Activated effector memory CD4-positive, alpha-beta T cell treated with anti-CD3 and anti-CD28 coated beads, Interleukin-2, amount 50 U/mL, for 16 hours (primary cell): ENCODE data around the gene HTR3B.
"Not testable (repeated sequence)": the region's sequence is repeated elsewhere in the genome, so short reads cannot be mapped to it uniquely, and the experiment has no call there.

ENCODE experiments used
- DNase-seq: peaks from one replicate; pipeline ENCODE4 v3.0.0-alpha.2; 2020

HTR3B gene

DNA sequence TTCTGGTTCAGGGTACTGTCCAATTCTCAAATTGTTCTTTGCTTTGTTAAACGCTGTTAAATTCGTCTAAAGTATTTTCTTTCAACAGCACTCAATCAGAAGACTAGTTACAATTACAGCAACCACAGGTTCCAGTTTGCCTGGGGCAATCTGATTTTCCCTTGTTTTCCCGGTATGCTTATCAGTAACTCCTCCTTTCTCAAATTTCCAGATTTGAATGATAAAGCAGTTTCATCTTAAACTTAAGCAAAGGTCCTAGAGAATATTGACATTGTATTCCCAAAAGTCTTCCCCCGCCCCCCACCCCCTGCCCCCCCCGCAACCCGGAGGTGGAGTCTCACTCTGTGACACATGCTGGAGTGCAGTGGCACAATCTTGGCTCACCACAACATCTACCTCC lies 18.7 kb upstream of the HTR3B start:
- DNase-seq, result no peak

DNA sequence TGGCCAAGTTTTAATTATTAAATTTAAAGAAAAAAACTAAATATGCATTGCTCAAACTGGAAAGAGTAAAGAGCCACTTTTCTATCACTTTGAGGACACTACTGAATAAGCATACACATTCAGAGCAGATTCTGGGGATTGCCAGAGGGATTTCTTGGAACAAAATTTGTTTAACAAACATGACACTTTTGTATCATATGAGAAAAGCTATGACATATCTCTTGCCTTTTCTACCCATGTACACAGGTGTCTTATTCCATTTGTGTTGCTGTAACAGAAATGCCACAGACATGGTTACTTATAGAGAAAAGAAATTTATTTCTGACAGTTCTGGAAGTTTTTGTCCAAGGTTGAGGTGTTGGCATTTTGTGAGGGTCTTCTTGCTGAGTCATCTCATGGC lies 15.7 kb upstream of the HTR3B start:
- DNase-seq, result no peak

DNA sequence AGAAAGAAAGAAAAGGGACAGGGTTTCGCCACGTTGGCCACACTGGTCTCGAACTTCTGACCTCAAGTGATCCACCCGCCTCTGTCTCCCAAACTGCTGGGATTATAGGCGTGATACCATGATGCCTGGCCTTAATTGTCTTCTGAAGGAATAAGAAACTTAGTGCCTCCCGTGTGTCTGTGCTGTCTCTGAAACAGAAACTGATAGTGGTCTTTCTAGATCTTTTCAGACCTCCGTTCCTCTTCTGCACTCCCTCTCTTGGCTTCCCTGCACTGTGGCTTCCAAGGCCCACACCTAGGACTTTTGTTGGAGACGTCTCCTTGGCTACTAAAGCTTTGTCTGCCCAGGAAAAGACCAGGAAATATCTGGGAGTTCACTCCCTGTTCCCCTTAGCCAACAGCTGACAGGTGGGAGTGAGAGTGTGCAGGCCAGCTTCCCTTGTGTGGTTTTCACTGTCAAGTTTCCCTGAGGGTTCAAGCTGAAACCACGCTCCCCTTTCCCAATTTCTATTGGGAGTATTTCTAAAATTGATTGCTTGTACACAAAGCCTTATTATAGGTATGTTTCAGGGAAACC lies 10.1 kb upstream of the HTR3B start:
- no peak for DNase-seq

DNA sequence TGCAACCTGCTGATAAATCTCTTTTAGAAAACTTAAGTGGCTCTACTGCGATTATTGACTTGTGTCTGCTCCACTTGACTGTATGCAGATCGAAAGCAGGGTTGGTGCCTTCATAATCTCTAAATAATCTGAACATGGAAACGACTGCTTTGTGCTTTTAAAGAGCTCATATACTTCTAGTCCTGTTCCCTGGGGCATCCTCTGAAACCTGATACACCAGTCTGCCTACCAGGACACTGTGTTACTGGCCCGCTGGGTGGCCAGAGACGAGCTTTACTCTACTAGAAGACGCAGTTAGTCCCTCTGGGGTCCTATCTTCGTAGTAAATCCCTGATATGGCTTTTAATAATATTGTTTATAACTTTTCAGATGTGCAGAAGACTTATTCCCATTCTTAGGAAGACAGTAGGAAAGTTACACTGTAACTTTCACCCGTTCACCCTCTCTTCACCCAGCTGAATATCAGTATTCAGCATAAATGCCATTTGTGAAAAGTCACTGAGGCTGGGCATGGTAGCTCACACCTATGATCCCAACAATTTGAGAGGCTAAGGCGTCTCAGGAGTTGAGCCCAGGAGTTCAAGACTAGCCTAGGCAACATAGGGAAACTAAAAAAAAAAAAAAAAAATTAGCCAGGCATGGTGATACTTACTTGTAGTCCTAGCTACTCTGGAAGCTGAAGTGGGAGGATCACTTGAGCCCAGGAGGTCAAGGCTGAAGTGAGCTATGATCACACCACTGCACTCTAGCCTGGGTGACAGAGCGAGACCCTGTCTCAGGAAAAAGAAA lies 9.0 kb upstream of the HTR3B start:
- no peak for DNase-seq

DNA sequence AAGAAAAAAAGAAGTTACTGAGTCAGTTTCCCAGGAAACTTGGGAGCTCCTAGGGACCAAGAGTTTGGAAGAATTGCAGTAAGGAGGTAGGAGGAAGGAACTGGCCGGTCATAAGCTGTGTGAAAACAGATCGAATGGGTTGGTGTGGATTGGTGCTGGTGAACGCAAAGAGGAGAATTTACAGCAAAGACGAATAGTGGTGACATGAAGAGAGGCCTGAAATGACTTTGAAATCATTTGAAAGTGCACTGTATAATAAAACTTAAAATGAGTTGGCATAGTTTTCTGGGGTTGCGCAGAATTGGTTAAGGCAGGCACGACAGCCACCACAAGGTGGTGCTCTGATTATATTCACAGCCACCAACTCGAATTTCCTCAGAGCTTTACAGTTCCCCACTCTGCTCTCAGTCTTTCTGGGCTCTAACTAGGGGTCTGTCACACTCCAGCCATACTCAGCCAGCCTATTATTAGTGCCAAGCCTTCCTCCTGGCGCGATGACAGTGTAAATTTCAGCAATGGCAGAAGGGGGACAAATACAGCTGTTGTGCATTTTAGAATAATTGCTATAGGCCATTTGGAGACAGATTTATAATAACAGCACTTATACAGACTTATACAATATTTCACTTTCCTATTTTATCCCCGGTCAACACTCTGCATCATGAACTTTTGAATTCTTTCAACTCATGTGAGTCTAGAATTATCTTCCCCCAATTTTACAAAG lies 8.3 kb upstream of the HTR3B start:
- DNase-seq, result peak; percentile 71

DNA sequence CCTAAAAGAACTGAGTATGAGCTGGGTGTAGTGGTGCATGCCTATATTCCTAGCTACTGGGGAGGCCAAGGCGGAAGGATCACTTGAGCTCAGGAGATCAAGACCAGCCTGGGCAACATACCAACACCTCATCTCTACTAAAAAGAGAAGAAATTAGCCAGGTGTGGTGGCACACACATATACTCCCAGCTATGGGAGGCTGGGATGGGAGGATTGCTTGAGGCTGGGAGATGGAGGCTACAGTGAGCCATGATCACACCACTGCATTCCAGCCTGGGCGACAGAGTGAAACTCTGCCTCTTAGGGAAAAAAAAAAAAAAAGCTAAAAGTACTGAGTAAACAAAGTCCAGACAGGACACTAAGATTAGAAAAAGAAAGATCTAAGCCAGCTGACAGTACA lies 3.5 kb upstream of the HTR3B start:
- DNase-seq, result no peak

DNA sequence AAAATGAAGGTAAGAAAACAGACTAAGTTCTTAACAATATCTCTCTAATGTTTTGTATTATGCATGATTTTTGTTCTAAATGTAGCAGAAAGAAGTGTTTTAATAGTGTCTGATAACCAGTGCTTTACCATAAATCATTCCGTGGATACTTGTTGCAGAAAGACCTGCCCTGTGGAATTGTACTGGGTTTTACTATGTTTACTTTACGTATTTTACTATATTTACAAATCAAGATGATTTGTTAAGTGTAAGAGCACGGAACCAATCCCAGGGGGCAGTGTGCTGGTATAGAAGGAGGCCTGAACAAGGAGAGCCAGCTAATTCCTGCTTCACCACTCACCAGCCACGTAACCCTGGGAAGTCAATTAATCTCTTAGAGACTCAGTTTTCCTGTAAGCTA lies 1.4 kb downstream of the HTR3B start:
- DNase-seq, result no peak

DNA sequence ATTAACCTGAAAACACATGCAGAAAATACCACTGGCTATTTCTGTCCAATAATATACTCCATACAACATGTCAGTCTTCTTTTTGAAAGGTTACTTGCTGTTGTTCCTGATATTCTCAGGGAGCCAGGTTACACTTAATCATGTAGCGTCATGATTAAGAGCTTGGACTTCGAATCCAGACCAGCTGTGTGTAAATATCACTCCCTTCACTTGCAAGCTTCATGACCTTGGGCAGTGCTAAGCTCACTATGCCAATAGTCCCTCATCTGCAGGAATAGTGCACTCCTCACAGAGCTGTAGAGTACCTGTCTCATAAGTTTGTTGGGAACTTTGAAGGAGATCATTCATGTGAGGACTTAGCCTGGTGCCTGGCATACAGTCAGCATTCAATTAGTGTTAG lies 1.9 kb downstream of the HTR3B start:
- DNase-seq, result no peak

DNA sequence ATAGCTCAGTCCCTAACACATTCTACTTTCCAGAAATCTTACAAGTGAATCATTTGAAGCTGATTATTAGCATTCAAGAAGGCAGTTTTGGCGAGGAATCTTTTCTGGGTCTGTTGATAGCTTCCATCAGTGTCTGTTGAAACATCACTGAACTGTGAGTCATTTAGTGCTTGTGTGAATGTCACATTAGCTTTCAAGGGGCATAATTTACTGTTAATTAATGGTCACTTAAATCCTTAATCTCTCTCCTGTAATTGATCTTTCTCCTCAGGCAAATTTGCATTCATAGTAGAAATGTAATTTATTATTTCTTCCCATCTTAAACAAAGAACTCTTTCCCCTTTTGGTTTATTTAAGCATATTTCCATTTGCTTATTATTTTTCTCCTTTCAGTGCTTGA lies 2.6 kb downstream of the HTR3B start:
- no peak for DNase-seq

DNA sequence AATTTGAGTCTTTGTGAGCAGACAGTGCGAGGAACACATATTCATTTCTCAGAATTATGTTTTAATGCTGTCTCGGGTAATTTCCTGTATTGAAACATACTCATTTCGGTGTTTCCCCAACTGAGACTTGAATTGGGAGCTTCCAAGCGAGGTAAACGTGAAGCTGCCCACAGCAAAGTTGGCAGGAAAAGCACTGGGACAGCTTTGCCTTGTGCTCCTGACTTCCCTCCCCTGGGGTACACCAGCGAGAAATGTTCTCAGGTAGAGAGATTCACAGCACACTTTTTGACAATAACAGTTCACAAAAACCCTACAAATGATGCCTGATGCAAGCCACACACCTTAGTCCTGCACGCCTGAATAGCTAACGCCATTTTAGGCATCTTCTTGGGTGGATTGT lies 3.1 kb downstream of the HTR3B start:
- no peak for DNase-seq

DNA sequence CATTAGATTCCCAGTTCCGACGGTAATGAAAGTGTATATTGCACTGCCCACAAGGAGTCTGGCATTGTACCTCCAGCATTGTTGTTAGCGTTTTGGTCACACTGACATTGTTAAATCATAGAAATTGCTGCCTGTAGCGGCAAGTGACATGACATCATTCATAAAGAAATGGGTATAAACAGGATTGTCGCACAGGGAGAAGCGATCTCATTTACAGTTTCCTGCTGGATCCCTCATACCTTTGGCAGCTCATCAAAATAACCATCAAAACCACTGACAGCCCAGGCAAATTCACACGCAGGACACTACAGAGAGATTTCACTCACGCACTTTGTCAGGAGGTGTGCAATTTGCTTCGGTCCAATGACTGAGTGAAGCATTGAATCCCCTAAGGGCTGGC lies 3.5 kb downstream of the HTR3B start:
- no peak for DNase-seq

DNA sequence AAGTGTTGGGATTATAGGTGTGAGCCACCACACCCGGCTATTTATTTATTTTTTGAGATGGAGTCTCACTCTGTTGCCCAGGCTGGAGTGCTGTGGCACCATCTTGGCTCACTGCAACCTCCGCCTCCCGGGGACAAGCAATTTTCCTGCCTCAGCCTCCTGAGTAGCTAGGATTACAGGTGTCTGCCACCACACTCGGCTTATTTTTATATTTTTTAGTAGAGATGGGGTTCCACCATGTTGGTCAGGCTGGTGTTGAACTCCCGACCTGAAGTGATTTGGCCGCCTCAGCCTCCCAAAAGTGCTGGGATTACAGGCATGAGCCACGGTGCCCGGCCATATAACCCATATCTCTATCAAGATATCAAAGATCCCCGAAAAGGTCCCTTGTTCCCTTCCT lies 6.9 kb downstream of the HTR3B start:
- not testable (repeated sequence) for DNase-seq

DNA sequence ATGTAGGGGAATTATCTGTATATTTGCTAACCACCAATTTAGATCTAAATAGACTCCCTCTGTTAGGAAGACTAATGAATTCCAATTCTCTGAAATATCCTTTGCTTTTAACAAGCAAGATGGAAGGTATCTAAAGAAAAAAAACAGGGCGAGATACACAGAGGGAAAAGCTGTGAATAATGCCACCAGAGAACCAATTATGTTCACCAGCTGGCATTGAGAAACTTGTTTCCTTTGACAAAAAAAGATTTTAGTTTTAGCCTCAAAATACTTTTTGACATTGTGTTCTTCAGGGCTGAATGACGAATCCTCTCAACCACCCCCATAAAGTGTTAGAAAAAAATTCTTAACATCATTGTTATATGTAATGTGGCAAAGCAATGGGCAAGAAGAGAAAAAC lies 19.0 kb downstream of the HTR3B start:
- DNase-seq, result no peak

DNA sequence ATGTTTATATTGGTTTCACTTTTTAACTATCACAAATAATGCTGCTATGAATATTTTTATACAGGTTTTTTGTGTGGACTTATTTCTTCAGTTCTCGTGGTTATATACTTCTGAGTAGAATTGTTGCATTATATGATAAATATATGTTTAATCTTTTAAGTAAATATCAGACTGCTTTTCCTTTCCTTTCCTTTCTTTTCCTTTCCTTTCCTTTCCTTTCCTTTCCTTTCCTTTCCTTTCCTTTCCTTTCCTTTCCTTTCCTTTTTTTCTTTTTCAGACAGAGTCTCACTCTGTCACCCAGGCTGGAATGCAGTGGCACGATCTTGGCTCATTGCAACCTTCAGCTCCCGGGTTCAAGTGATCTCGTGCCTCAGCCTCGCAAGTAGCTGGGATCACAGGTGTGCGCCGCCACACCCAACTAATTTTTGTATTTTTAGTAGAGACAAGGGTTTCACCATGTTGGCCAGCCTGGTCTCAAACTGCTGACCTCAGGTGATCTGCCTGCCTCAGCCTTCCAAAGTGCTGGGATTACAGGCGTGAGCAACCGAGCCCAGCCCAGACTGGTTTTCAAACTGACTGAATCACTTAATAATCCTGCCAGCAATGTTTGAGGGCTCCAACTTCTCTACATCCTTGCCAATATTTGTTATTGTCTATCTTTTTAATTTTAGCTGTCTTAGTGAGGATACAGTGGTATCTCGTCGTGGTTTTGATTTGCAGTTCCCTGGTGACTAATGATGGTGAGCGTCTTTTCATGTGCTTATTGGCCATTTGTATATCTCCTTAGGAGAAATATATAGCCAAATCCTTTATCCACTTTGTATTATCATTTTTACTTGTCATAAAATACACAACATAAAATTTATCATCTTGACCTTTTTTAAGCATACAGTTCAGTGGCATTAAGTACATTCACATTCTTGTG lies 21.9 kb downstream of the HTR3B start:
- DNase-seq, result no peak

DNA sequence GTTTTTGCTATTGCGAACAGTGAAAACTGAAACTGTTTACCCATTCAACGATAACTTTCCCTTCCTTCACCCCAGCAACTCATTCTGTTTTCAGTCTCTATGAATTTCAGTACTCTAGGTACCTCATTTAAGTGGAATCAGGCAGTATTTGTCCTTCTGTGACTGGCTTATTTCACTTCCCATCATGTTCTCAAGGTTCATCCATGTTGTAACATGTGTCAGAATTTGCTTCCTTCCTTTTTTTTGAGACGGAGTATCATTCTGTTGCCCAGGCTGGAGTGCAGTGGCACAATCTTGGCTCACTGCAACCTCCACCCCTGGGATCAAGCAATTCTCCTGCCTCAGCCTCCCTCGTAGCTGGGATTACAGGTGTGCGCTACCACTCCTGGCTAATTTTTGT lies 23.7 kb downstream of the HTR3B start:
- no peak for DNase-seq

DNA sequence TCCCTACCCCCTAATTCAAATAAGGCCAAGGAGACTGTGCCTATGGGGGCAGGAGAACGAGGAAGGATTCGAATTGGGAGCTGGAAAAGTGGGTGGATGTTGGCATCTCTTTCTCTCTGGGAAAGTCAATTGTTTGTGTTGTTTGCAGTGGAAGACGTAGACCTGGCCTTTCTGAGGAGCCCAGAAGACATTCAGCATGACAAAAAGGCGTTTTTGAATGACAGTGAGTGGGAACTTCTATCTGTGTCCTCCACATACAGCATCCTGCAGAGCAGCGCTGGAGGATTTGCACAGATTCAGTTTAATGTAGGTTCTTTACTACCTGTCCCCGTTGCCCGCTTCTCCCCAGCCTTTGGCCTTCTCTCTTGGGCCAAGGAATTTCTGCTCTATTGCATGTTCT lies 28.2 kb downstream of the HTR3B start:
- DNase-seq, result no peak

DNA sequence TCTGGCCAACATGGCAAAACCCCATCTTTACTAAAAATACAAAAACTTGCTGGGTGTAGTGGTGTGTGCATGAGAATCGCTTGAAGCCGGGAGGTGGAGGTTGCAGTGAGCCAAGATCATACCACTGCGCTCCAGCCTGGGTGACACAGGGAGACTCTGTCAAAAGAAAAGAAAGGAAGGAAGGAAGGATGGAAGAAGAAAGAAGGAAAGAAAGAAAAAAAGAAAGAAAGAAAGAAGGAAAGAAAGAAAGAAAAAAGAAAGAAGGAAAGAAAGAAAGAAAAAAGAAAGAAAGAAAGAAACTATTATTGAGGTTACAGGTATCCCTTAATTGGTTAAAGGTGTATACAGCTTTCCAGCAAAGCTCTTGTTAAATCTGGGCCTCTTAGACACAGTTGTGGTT lies 29.6 kb downstream of the HTR3B start:
- DNase-seq, result not testable (repeated sequence)

DNA sequence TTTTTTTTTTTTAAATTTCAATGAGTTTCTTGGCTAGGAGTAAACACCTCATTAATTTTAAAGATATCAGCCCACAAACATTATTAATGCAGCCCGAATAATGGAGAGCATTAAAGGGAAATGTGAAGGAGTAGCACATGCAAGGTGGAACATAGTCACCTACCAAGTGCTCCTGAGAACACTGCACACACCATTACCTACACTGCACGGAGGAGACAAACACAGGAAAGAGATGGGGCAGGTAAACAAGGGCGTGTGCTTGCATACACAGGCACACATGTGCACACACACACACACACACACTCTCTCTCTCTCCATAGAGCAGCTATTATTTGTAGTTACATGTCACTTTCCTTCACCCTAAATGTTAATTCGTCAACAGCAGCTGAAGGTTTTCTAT lies 30.2 kb downstream of the HTR3B start:
- no peak for DNase-seq

DNA sequence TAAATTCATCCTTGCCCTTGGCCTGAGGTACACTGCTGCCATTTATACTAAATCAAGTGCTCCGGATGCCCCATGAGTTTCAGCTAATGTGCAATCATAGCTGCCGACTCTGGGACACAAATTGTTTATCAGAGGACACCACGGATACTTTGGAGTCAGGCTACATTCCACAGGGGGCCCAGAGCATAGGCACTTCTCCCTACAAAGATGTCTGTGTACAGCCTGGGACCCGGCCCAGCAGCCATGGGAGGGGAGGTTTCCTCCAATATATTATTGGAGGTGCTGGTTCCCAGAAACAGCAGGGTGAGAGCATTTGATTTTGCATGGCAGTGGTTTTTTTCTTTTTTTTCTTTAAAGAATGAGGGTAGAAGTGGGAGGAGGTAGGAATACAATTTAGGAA lies 31.3 kb downstream of the HTR3B start:
- DNase-seq, result no peak

DNA sequence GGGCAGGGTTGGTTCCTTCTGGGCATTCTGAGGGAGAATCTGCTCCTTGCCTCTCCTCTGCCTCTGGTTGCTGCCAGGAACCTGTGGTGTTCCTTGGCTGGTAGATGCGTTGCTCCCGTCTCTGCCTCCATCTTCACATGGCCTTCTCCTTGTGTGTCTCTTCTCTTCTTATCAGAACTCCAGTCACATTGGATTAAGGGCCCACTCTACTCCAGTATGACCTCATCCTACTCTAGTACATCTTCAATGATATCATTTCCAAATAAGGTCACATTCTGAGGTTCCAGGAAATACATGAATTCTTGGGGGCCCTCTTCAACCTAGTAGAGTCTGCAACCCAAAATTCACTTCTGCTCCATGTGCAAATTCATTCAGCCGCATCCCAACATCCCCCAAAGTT lies 33.3 kb downstream of the HTR3B start:
- DNase-seq, result no peak

DNA sequence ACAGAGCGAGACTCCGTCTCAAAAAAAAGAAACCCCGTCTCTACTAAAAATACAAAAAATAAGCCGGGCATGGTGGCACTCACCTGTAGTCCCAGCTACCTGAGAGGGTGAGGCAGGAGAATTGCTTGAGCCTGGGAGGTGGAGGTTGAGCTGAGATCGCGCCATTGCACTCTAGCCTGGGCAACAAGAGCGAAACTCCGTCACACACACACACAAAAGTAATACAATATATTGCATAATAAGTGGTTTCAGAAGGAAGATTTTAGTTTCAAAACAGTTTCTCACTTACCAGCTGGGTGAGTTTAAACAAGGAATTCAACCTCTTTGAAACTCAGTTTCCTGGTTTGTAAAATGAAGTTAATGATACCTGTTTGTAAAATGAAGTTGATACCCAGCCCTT lies 37.7 kb downstream of the HTR3B start:
- DNase-seq, result no peak

DNA sequence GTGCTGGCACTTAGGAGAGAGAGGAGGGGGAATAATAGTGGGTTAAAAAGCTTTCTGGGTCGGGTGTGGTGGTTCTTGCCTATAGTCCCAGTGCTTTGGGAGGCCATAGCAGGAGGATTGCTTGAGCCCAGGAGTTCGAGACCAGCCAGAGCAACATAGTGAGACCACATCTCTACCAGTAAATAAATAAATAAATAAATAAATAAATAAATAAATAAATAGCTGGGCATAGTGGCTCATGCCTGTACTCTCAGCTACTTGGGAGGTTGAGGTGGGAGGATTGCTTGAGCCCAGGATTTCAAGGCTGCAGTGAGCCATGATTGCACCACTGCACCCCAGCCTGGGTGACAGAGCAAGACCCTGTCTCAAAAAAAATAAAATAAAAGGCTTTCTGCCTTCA lies 41.6 kb downstream of the HTR3B start:
- DNase-seq, result not testable (repeated sequence)

DNA sequence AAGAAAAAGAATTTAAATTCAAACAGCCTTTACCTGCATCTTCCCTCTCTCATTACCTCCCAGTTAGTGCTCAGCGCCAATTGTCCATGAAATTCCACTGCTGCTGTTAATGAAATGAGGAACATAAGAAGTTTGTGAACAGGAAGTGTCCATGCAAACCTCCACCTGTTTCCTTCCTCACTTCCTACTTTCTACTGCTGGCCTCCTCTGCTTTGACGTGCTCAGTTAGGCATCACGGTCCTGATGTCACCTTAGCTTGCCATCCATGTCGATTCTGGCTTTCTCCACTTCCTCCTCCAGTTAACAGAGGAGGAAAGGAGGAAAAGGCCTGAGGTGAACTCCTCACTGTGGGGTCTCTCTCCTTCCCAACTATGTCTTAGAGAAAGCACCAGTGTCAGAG lies 43.4 kb downstream of the HTR3B start:
- no peak for DNase-seq
